Prostate gland (tissue), 2 donors: ENCODE results near the gene ZNF641. TPM values are rescaled to one million over a fixed set of nuclear protein-coding genes. Genes with fewer than 3 reads are reported as not detected.

Experiments used
- DNase-seq: peaks from one replicate; pipeline ENCODE4 v3.0.0-alpha.2; 2019; ENCODE audit warnings: low spot score
- H3K27ac ChIP-seq, 2 donors: fragments of 200-600 bp; sonication (generic); 2 replicates each; pipeline ENCODE4 v1.5.1; 2017 to 2019
- H3K27me3 ChIP-seq: fragments of 200-600 bp; sonication (generic); replicated peaks from 2 replicates; pipeline ENCODE4 v1.5.1; 2019; ENCODE audit not compliant: insufficient read depth
- H3K36me3 ChIP-seq, 2 donors: fragments of 200-600 bp; sonication (generic); 1 replicate in 1 of 2; 2 replicates in 1 of 2; pipeline versions ENCODE4 v1.5.1 to v1.8.1; 2017 to 2019
- H3K4me1 ChIP-seq: fragments of 200-600 bp; sonication (generic); replicated peaks from 2 replicates; pipeline ENCODE4 v1.5.1; 2019
- H3K4me3 ChIP-seq, 2 donors: fragments of 200-600 bp; sonication (generic); 2 replicates each; pipeline ENCODE4 v1.5.1; 2017 to 2019
- H3K9me3 ChIP-seq: fragments of 200-600 bp; sonication (generic); 2 replicates; pipeline ENCODE4 v1.5.1; 2017
- CTCF ChIP-seq, 4 experiments: fragments of 200-600 bp in 2 of 4; fragments of 450-650 bp in 2 of 4; sonication (generic) in 2 of 4; IDR thresholded peaks; 1 replicate in 3 of 4; 2 replicates in 1 of 4; pipeline ENCODE4 v1.5.1; 2016 to 2019; ENCODE audit warnings: antibody characterized with exemption in 4 of 4, mild to moderate bottlenecking in 2 of 4, moderate library complexity in 2 of 4
- POLR2A ChIP-seq: fragments of 450-650 bp; IDR thresholded peaks from one replicate; pipeline ENCODE4 v1.6.1; 2016; ENCODE audit warnings: antibody characterized with exemption, mild to moderate bottlenecking
- POLR2AphosphoS5 ChIP-seq: sonication (generic); formaldehyde crosslinking; IDR thresholded peaks from one replicate; pipeline ENCODE4 v1.6.1; 2017; ENCODE audit warnings: antibody characterized with exemption
- WGBS: methylation state at CpG from one replicate; pipeline ENCODE4 v1.1.5; 2018; 5-methylcytosine and 5-hydroxymethylcytosine counted together
- intact Hi-C: fragments of 100-400 bp; cut with DNase I; formaldehyde crosslinking; loops from one replicate; pipeline ENCODE4 v1.14.2; 2022
- total RNA-seq, 2 donors: library from RNA; depleted of rRNA; stranded (reverse); fragments of >200 nt; gene quantifications; one replicate each; pipeline ENCODE4 v1.1.0, GENCODE V29; 2016

Gene ZNF641
- total RNA-seq, 2 donors from 2014 or later: 21.7 to 39.7 TPM

GRCh38 chr12:48380596-48380995 lies 29.9 kb upstream of the ZNF641 start:
- TF ChIP-seq POLR2AphosphoS5 (no peak), CTCF (IDR thresholded peaks at IDR 0.05) (no peak), POLR2A (no peak)
- Histone ChIP-seq H3K9me3 (no peaks in the 10 kb centered on the region), H3K36me3 (no peaks in the 10 kb centered on the region), H3K27me3 (no peaks in the 10 kb centered on the region), H3K27ac (no peak overlapping the region), H3K4me1 (no peaks in the 10 kb centered on the region), H3K4me3 (no peak overlapping the region)
- intact Hi-C loops: no loop called here
- WGBS: 88% methylated on average over 1 of the region's 1 CpG
- DNase-seq: no peak

- TF ChIP-seq POLR2A: no peak
- no peak for TF ChIP-seq POLR2AphosphoS5
- TF ChIP-seq CTCF (IDR thresholded peaks at IDR 0.05): no peak
- no peaks in the 10 kb centered on the region for H3K27me3 ChIP-seq
- no peak overlapping the region for H3K27ac ChIP-seq
- intact Hi-C loops: no loop called here
- no peaks in the 10 kb centered on the region for H3K4me1 ChIP-seq
- WGBS: 64% methylated on average over 4 of the region's 4 CpGs
- no peak overlapping the region for H3K4me3 ChIP-seq
- H3K9me3 ChIP-seq: no peaks in the 10 kb centered on the region
- H3K36me3 ChIP-seq: no peaks in the 10 kb centered on the region
- DNase-seq: no peak
Observed at GRCh38 chr12:48379794-48380193, 29.1 kb upstream of the ZNF641 start.

- no peak for TF ChIP-seq POLR2AphosphoS5
- DNase-seq: no peak
- no peak overlapping the region for H3K4me3 ChIP-seq
- no peaks in the 10 kb centered on the region for H3K9me3 ChIP-seq
- no peak overlapping the region for H3K27ac ChIP-seq
- H3K36me3 ChIP-seq: no peaks in the 10 kb centered on the region
- 94% methylated on average over 2 of the region's 2 CpGs for WGBS
- H3K4me1 ChIP-seq: no peaks in the 10 kb centered on the region
- intact Hi-C loops: no loop called here
- H3K27me3 ChIP-seq: no peaks in the 10 kb centered on the region
Observed at GRCh38 chr12:48377646-48378045, 26.9 kb upstream of the ZNF641 start.

- TF ChIP-seq POLR2AphosphoS5 (no peak), POLR2A (no peak), CTCF (IDR thresholded peaks at IDR 0.05) (no peak)
- H3K27me3 ChIP-seq: no peaks in the 10 kb centered on the region
- no peaks in the 10 kb centered on the region for H3K9me3 ChIP-seq
- H3K27ac ChIP-seq: no peak overlapping the region
- no peak for DNase-seq
- intact Hi-C loops: no loop called here
- H3K4me1 ChIP-seq: no peaks in the 10 kb centered on the region
- no peaks in the 10 kb centered on the region for H3K36me3 ChIP-seq
- no peak overlapping the region for H3K4me3 ChIP-seq
Observed at GRCh38 chr12:48374164-48374563, 23.4 kb upstream of the ZNF641 start.

GRCh38 chr12:48366131-48366530 lies 15.4 kb upstream of the ZNF641 start:
- H3K36me3 ChIP-seq: no peaks in the 10 kb centered on the region
- 52% methylated on average over 2 of the region's 2 CpGs for WGBS
- no peak for TF ChIP-seq POLR2AphosphoS5
- no peak for TF ChIP-seq POLR2A
- no peak for TF ChIP-seq CTCF (IDR thresholded peaks at IDR 0.05)
- intact Hi-C loops: no loop called here
- no peak for DNase-seq
- H3K4me3 ChIP-seq: no peak overlapping the region
- H3K9me3 ChIP-seq: no peaks in the 10 kb centered on the region
- H3K27me3 ChIP-seq: no peaks in the 10 kb centered on the region
- no peaks in the 10 kb centered on the region for H3K4me1 ChIP-seq
- H3K27ac ChIP-seq: no peak overlapping the region
